ENCODE data around the gene PCYT2. TPM values are rescaled to one million over a fixed set of nuclear protein-coding genes. Genes with fewer than 3 reads are reported as not detected.

The PCYT2 gene
- total and polyA plus RNA-seq, 9 of the 15 experiments (the other 6 are each of a cell fraction or from before 2014, with no cell fraction given) = 0.92 to 134 (median 82.5) TPM

DNA sequence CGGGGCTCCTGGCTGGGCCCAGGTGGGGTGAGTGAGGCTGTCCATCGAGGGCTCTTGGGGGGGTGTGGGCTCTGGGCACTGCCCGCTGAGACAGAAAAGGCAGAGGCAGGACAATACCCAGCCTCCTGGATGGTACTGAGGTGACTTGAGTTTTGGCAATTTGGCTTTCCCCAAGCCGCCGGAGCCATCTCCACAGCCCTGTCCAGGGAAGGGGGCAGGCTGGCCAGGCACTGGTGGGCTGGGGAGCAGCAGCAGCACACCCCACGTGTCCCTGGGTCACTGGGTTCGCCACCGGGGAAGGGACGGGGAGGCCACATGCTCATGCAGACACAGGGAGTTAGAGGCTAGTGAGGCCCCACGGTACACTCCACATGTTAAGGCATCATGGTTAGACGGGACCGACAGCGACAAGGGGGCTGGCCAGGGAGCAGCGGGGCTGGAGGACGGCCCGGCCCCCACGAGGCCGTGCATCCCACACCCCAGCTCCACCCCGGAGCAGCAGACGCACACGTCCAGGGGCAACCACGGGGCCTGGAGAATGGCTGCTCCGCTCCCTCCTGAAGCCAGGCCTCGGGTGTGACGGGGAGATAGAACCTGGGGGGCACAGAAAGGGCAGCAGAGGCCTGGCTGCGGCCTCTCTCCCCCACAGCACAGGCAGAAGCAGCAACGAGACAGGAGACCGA is 43.1 kb downstream of the PCYT2 start (continued):
- TF ChIP-seq KDM1A (IDR thresholded peaks at IDR 0.05) (peak in 1 of 2 experiments; percentile 74; a peak in 1 of 4 replicates), FOXP1 (CRISPR knock-in tag; IDR thresholded peaks at IDR 0.05) (0 out of 2 replicates have a peak, but pooled peaks have one; percentile 39), HDGF (IDR thresholded peaks at IDR 0.05) (peak; percentile 45; the same call in 1 of the 2 replicates), OTX1 (CRISPR knock-in tag; IDR thresholded peaks at IDR 0.05) (0 out of 2 replicates have a peak, but pooled peaks have one; percentile 9), ESRRB (CRISPR knock-in tag; IDR thresholded peaks at IDR 0.05; ENCODE audit: borderline replicate concordance) (peak; percentile 72; the same call in 1 of the 2 replicates), ADNP (tag; IDR thresholded peaks at IDR 0.05) (no peak), ERF (CRISPR knock-in tag; IDR thresholded peaks at IDR 0.05) (peak; percentile 87; the same call in 1 of the 2 replicates), RBM39 (optimal IDR thresholded peaks at IDR 0.05; ENCODE audit: low read depth, low read length) (peak; percentile 38), KDM2B (CRISPR knock-in tag; IDR thresholded peaks at IDR 0.05) (0 out of 2 replicates have a peak, but pooled peaks have one; percentile 7), SNRNP70 (optimal IDR thresholded peaks at IDR 0.05; ENCODE audit: low read depth, low read length) (no peak), LEF1 (IDR thresholded peaks at IDR 0.05) (no peak), MAFK (IDR thresholded peaks at IDR 0.05; ENCODE audit: low read length) (no peak), PHF20 (IDR thresholded peaks at IDR 0.05; ENCODE audit: partially characterized antibody) (no peak), CAMTA2 (CRISPR knock-in tag; conservative IDR thresholded peaks at IDR 0.05) (0 out of 2 replicates have a peak, but pooled peaks have one; percentile 7), POLR2B (IDR thresholded peaks at IDR 0.05; ENCODE audit: low read depth, partially characterized antibody) (peak; percentile 70), FOXM1 (IDR thresholded peaks at IDR 0.05; ENCODE audit: low read depth) (no peak), FOXM1 (CRISPR knock-in tag; IDR thresholded peaks at IDR 0.05; ENCODE audit: low read depth) (0 out of 2 replicates have a peak, but pooled peaks have one; percentile 14), ZEB2 (IDR thresholded peaks at IDR 0.05) (no peak), YY1 (IDR thresholded peaks at IDR 0.05; ENCODE audit: borderline replicate concordance in 1 of 3, control insufficient read depth in 1 of 3, extremely low read depth in 1 of 3, insufficient read depth in 3 of 3, insufficient read length in 1 of 3, insufficient replicate concordance in 2 of 3, low read depth in 1 of 3, low read length in 2 of 3) (peak in 1 of 3 experiments; percentile 79)
- TF ChIP-seq, protein P1, sequence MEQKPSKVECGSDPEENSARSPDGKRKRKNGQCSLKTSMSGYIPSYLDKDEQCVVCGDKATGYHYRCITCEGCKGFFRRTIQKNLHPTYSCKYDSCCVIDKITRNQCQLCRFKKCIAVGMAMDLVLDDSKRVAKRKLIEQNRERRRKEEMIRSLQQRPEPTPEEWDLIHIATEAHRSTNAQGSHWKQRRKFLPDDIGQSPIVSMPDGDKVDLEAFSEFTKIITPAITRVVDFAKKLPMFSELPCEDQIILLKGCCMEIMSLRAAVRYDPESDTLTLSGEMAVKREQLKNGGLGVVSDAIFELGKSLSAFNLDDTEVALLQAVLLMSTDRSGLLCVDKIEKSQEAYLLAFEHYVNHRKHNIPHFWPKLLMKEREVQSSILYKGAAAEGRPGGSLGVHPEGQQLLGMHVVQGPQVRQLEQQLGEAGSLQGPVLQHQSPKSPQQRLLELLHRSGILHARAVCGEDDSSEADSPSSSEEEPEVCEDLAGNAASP (IDR thresholded peaks at IDR 0.05) = no peak
- TF ChIP-seq, protein P2, sequence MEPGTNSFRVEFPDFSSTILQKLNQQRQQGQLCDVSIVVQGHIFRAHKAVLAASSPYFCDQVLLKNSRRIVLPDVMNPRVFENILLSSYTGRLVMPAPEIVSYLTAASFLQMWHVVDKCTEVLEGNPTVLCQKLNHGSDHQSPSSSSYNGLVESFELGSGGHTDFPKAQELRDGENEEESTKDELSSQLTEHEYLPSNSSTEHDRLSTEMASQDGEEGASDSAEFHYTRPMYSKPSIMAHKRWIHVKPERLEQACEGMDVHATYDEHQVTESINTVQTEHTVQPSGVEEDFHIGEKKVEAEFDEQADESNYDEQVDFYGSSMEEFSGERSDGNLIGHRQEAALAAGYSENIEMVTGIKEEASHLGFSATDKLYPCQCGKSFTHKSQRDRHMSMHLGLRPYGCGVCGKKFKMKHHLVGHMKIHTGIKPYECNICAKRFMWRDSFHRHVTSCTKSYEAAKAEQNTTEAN (CRISPR knock-in tag; IDR thresholded peaks at IDR 0.05) = 0 out of 2 replicates have a peak, but pooled peaks have one; percentile 30
- TF ChIP-seq, protein P3, sequence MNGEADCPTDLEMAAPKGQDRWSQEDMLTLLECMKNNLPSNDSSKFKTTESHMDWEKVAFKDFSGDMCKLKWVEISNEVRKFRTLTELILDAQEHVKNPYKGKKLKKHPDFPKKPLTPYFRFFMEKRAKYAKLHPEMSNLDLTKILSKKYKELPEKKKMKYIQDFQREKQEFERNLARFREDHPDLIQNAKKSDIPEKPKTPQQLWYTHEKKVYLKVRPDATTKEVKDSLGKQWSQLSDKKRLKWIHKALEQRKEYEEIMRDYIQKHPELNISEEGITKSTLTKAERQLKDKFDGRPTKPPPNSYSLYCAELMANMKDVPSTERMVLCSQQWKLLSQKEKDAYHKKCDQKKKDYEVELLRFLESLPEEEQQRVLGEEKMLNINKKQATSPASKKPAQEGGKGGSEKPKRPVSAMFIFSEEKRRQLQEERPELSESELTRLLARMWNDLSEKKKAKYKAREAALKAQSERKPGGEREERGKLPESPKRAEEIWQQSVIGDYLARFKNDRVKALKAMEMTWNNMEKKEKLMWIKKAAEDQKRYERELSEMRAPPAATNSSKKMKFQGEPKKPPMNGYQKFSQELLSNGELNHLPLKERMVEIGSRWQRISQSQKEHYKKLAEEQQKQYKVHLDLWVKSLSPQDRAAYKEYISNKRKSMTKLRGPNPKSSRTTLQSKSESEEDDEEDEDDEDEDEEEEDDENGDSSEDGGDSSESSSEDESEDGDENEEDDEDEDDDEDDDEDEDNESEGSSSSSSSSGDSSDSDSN (IDR thresholded peaks at IDR 0.05; ENCODE audit: borderline replicate concordance in 1 of 2, low read depth in 2 of 2, low read length in 2 of 2) = peak in 1 of 2 experiments; percentile 73; a peak in 1 of 4 replicates
- TF ChIP-seq, protein P4, sequence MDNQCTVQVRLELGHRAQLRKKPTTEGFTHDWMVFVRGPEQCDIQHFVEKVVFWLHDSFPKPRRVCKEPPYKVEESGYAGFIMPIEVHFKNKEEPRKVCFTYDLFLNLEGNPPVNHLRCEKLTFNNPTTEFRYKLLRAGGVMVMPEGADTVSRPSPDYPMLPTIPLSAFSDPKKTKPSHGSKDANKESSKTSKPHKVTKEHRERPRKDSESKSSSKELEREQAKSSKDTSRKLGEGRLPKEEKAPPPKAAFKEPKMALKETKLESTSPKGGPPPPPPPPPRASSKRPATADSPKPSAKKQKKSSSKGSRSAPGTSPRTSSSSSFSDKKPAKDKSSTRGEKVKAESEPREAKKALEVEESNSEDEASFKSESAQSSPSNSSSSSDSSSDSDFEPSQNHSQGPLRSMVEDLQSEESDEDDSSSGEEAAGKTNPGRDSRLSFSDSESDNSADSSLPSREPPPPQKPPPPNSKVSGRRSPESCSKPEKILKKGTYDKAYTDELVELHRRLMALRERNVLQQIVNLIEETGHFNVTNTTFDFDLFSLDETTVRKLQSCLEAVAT (IDR thresholded peaks at IDR 0.05) = no peak
